GM21737 (cell line): Measurements from ENCODE around the gene CDYL2.

ENCODE experiments used
- ATAC-seq: cut with Tn5 transposase; IDR thresholded peaks from one replicate; pipeline ENCODE4 v1.9.1; 2021; ENCODE audit warnings: mild to moderate bottlenecking, moderate library complexity; ENCODE audit not compliant: unreplicated experiment

CDYL2 gene

GRCh38 chr16:80631581-80631980 lies 172.8 kb downstream of the CDYL2 start:
- no peak for ATAC-seq

- no peak for ATAC-seq
Observed at GRCh38 chr16:80628254-80628653, 176.1 kb downstream of the CDYL2 start.

GRCh38 chr16:80627108-80627507 lies 177.3 kb downstream of the CDYL2 start:
- ATAC-seq: no peak

GRCh38 chr16:80623376-80623775 lies 181.0 kb downstream of the CDYL2 start:
- ATAC-seq: no peak

- no peak for ATAC-seq
Observed at GRCh38 chr16:80622007-80622406, 182.4 kb downstream of the CDYL2 start.

GRCh38 chr16:80620736-80621605 lies 183.4 kb downstream of the CDYL2 start:
- ATAC-seq: no peak

- ATAC-seq: no peak
Observed at GRCh38 chr16:80619824-80620223, 184.6 kb downstream of the CDYL2 start.

- ATAC-seq: no peak
Observed at GRCh38 chr16:80618862-80619648, 185.3 kb downstream of the CDYL2 start.

- ATAC-seq: no peak
Observed at GRCh38 chr16:80616362-80616761, 188.0 kb downstream of the CDYL2 start.

GRCh38 chr16:80615735-80616134 lies 188.7 kb downstream of the CDYL2 start:
- ATAC-seq: no peak

GRCh38 chr16:80614908-80615671 lies 189.3 kb downstream of the CDYL2 start:
- no peak for ATAC-seq

GRCh38 chr16:80612461-80613017 lies 191.9 kb downstream of the CDYL2 start:
- ATAC-seq: no peak

GRCh38 chr16:80611930-80612327 lies 192.5 kb downstream of the CDYL2 start:
- no peak for ATAC-seq

- ATAC-seq: no peak
Observed at GRCh38 chr16:80611171-80611929, 193.0 kb downstream of the CDYL2 start.

GRCh38 chr16:80610481-80611156 lies 193.8 kb downstream of the CDYL2 start:
- ATAC-seq: no peak

- no peak for ATAC-seq
Observed at GRCh38 chr16:80608946-80609345, 195.5 kb downstream of the CDYL2 start.

- no peak for ATAC-seq
Observed at GRCh38 chr16:80607204-80607603, 197.2 kb downstream of the CDYL2 start.

GRCh38 chr16:80606221-80606766 lies 198.1 kb downstream of the CDYL2 start:
- no peak for ATAC-seq

GRCh38 chr16:80604600-80605355 lies 199.6 kb downstream of the CDYL2 start:
- no peak for ATAC-seq
